NCI-H146 treated with DMSO at 0.1 percent for 48 hours (cell line): Measurements from ENCODE around the gene FASLG.

Source experiments
- DNase-seq: peaks from one replicate; lab custom pipeline; 2025; ENCODE audit not compliant: unreplicated experiment; lab: John Stamatoyannopoulos, UW

The FASLG gene

GRCh38 chr1:172642970-172643369 lies 15.9 kb upstream of the FASLG start:
- no peak for DNase-seq

GRCh38 chr1:172646653-172647052 lies 12.2 kb upstream of the FASLG start:
- DNase-seq, result no peak

GRCh38 chr1:172647110-172647564 lies 11.8 kb upstream of the FASLG start:
- no peak for DNase-seq

GRCh38 chr1:172647987-172648386 lies 10.9 kb upstream of the FASLG start:
- DNase-seq, result no peak

DNA sequence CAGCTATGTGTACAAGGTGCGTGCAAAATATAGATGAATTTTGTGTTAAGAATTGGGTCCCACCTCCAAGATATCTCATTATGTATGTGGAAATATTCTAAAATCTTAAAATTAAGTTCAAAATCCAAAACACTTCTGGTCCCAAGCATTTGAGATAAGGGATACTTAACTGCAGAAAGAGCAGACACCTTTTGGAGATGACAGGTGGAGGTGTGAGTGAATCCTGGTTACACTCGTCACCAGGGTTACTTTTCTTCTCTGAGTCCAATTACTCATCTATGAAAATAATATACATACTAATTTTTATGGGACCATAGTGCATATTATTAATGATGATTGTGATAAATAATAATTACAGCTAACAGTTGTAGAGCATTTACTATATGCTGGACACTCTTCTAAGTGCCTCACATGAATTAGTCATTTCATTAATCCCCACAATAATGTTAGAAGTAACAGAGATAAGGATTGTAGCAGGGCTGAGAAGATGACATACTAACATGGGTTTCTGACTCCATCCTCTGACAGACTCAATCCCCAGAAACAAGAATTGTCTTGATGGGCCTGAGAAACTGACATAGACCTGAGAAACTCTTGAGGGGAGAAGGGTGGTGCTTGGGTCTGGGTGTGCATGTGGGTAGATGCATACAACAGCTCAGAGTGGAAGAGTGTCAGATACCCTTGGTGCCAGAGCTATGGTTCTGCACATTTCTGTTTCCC lies 8.3 kb upstream of the FASLG start:
- no peak for DNase-seq

DNA sequence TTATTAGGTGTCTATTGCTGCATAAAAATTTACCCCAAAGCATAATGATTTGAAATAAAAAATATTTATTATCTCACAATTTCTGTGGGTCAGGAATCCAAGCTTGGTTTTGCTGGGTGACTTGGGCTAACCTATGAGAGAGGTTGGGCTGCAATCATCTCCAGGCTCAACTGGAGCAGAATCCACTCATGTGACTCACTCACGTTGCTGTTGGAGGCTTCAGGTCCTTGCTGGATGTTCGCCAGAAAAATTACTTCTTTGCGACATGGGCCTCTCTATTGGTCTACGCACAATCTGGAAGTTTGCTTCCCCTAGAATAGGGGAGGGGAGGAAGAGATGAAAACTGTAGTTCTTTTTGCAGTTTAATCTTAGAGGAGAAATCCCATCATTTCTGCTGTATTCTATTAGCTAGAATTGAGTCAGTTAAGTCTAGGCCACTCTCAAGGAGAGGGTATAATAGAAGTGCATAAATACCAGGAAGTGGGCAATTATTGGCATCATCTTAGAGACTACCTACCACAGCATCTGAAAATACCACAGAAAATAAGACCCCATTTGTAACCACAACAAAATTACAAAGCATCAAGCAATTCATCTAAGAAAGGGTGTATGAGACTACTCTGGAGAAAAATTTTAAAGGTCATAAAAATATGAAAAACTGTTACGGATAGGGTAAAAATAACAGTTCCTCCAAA lies 5.7 kb upstream of the FASLG start:
- DNase-seq, result no peak

GRCh38 chr1:172654535-172654934 lies 4.4 kb upstream of the FASLG start:
- no peak for DNase-seq

GRCh38 chr1:172656576-172656975 lies 2.3 kb upstream of the FASLG start:
- no peak for DNase-seq

DNA sequence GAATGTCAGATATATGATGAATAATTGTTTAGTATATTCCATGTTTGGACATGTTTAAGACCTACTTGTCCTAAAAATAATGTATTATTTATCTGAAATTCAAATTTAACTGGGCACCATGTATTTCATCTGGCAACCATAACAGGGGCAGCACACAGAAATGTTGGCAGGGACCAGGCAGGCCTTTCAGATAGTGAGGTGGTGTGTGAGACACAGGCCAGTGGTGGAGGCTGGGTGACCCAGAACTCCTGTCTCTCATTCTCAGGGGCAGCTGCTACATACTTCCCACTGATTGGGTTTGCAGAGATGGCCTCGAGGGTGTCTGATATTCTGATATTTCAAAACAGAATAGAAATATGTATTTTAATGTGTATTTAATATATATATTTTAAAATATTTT lies 1.3 kb upstream of the FASLG start:
- DNase-seq, result no peak

GRCh38 chr1:172661107-172661506 lies 2.2 kb downstream of the FASLG start:
- DNase-seq, result no peak

DNA sequence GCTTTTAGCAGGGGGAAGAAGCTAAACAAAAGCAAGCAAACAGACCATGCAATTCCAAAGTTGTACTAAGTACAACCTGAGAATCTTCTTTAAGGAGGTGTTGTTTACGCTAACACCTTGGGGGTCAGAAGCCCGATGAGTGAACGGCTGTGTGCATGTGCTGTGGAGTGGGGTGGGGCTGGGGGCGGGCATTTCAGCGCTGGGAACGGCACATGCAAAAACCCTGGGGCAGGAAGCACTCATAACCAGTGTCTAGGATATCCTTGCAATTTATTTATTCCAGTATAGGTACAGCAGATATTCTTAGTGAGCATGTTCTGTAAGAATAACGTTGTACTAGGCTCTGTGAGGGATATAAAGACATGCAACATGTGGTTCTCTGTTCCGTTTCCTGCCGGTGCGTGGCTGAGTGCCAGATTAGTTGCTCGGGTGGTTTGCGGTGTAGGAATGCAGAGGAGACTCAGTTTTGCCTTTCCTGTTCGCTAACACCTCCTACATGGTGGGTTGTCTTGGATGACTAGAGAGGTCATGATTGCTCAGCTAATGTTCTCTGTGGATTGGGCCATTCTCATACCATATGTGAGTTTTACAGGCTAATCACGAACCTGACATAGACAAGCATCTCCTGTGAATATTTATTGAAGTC lies 3.7 kb downstream of the FASLG start:
- no peak for DNase-seq

GRCh38 chr1:172663732-172664131 lies 4.8 kb downstream of the FASLG start:
- DNase-seq, result no peak

DNA sequence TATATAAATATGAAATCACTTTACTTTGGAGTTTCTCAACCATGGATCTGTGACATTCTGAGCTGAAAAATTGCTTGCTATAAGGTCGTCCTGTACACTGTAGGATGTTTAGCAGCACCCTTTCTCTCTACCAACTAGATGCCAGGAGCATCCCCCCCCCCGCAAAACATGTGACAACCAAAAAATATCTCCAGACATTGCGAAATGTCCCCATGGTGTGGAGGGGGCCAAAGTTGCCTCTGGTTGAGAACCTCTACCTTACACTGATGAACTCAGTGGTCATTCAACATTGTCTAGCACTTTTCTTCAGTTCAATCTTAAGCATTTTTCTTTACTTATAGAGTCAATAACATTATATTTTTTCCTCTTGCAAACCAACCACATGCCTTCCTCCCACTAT lies 9.2 kb downstream of the FASLG start:
- no peak for DNase-seq

DNA sequence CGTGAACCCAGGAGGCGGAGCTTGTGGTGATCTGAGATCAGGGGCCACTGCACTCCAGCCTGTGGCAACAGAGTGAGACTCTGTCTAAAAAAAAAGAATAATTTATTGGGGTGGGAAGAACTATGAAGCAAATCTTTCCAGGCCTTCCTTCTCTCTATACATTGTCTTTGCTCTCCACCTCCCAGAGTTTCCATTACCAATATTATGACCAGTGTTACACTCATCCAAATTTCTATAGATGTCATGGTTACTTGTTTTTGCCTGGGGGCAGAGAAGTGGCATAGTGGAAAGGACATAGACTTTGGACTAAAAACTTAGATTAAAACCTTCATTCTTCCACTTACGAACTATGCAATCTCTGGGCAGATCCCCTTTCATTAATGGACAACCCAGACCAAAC lies 10.1 kb downstream of the FASLG start:
- no peak for DNase-seq

DNA sequence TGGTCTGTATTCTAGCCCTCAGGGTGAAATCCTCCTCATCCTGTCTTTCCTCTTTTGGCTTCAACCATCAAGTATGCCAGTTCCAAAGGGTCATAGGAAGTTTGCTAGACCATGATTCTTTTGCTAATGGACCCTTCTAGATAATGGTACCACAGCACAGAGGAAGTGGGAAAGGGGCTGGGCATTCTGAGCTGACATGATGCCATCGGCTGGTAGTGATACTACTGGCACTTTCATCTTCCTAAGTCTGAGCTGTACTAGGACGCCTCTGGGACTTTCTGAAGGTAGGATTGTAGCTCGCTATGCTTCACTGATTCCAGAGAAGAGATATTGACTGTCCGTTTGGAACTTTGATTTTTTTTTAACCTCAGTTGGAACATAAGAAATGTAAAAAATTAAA lies 11.4 kb downstream of the FASLG start:
- no peak for DNase-seq

DNA sequence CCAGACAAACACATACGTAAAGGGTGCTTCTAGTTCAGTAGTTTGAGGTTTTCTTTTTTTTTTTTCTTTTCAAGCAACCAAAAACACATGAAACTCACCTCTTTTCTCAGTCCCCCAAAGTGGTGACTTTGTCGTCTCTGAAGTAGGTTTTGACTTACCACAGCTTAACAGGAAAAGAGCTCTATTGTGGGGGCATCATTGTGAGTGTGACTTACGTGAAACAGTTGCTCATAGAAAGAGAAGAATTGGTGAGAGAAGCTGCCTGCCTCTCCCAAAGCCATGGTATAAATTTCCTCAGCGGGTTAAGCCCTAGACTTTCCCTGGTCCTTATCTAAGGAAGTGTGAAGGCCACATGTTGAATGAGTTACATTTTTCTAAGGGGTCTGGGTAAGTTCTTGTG lies 11.9 kb downstream of the FASLG start:
- no peak for DNase-seq

- no peak for DNase-seq
Observed at GRCh38 chr1:172671591-172671990, 12.7 kb downstream of the FASLG start.

- DNase-seq, result no peak
Observed at GRCh38 chr1:172672720-172673119, 13.8 kb downstream of the FASLG start.

DNA sequence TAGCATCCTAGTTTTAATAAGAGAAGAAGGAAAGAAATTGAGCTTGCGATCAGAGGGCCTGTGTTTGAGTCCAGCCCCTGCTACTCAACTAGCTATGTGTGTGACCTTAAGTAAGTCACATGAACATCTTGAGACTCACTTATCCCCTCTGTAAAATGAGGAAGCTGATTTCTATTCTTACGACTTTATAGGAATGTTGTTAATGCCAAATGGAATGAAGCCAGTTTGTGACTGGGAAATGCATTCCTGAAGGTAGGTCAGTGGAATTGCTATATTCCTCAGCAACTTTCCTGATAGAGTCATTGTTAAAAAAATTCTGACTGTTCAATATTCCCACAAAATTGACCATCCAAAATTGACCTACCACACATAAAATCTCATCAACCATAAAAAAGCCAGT lies 14.9 kb downstream of the FASLG start:
- DNase-seq, result no peak

DNA sequence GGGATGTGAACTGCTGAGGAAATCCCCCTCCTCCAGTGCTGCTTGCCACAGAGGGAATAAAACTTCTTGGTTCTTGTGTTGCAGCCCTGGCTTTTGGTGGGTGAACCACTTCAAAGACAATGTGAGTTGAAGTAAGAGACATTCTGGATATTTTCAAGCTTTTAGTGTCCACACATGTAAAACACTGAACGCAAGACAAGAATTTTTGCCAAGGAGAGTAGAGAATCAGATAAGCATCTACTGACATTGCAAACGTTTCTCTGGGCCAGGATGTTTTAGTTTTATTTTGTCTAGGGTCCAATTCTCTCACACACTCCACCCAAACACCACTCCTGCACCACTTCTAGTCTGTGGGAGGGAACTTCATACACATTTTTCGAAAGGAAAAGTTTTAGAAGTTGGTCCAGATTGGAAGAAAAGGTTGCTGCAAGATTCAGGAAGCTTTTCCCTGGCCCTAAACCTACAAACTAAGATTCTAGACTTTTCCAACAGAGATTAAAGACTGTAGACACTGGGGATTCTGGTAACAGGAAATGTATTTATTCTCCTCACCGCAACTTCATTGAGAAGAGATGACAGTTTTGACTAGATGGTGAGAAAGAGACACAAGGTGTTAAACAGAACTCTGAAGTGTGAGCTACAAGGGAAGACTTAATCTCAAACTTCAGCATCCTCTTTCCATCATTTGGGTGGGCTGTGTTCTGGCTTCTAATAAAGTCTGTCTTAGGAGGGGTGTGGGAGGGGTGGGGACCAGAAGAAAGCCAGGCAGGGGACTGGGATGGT lies 16.1 kb downstream of the FASLG start:
- no peak for DNase-seq

DNA sequence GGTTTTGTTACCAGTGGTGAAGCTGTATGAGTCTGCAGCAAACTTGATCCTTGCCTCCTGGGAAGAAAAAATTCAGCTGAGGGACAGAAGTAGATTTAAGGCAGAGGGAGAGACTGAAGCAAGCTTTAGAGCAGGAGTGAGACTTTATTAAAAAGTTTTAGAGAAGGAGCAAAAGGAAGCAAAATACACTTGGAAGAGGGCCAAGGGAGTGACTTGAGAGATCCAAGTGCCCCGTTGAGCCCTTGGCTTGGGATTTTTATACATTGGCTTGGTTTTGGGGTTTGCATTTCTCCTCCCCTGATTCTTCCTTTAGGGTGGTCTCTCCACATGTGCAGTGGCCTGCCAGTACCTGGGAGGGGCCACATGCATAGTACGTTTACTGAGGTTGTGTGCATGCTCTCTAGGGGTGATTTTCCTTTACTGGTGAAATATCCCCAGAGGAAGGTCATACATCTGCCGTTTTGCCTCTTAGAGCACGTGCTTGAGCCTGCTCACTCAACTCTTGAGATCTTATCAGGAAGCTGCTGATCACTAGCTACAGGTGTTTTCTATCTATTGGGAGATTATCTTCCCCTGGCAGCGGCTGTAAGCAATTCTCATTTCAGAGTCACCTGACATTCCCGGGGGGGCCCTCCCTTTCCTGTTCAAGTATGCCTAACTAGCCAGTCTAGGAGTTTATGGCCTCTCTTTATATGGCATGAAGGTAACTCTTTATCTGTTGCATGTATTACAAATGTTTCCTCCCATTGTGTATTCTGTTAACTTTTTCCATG lies 20.3 kb downstream of the FASLG start:
- no peak for DNase-seq
